A673 (cell line): ENCODE data around the gene CSTF3. TPM values are rescaled to one million over a fixed set of nuclear protein-coding genes. Genes with fewer than 3 reads are reported as not detected.
A peak's percentile ranks its signal among the peaks of the same experiment; 100 is the strongest.

Experiments used
- BruUV-seq: library from RNA; stranded (reverse); fragments of 400-500 nt; replicated peaks from 2 replicates; lab custom pipeline; 2021; lab: Mats Ljungman, UMichigan
- CTCF ChIA-PET: fragments of 300-600 bp; sonication (Branson Sonifier 250); formaldehyde crosslinking; loops from one replicate; lab custom pipeline; 2022; ENCODE audit warnings: antibody characterized with exemption; lab: Charles Lee
- POLR2A ChIA-PET: fragments of 300-600 bp; sonication (Branson Sonifier 250); formaldehyde crosslinking; loops from one replicate; lab custom pipeline; 2022; ENCODE audit warnings: antibody characterized with exemption; ENCODE audit not compliant: low non-redundant PET; lab: Charles Lee
- DNase-seq: peaks from one replicate; pipeline ENCODE4 v3.0.0-alpha.2; 2015; ENCODE audit warnings: low spot score
- H3K27ac ChIP-seq: fragments of 200-600 bp; sonication (generic); 2 replicates; pipeline ENCODE4 v1.5.1; 2016; ENCODE audit warnings: mixed run types, low read depth, mild to moderate bottlenecking, mixed read lengths, antibody characterized with exemption, low read length; ENCODE audit not compliant: poor library complexity, severe bottlenecking
- H3K27me3 ChIP-seq: fragments of 200-600 bp; sonication (generic); replicated peaks from 2 replicates; pipeline ENCODE4 v1.6.1; 2017; ENCODE audit warnings: mixed run types, low read depth, mild to moderate bottlenecking, mixed read lengths, antibody characterized with exemption, low read length; ENCODE audit not compliant: insufficient read depth, poor library complexity
- H3K36me3 ChIP-seq: fragments of 200-600 bp; sonication (generic); 2 replicates; pipeline ENCODE4 v1.6.1; 2016; ENCODE audit warnings: mixed run types, mild to moderate bottlenecking, mixed read lengths, antibody characterized with exemption, low read length; ENCODE audit not compliant: insufficient read depth, poor library complexity, severe bottlenecking
- H3K4me1 ChIP-seq: fragments of 200-600 bp; sonication (generic); 2 replicates; pipeline ENCODE4 v1.6.1; 2017; ENCODE audit warnings: mixed run types, mild to moderate bottlenecking, mixed read lengths, antibody characterized with exemption, low read length; ENCODE audit not compliant: insufficient read depth, poor library complexity, severe bottlenecking
- H3K4me3 ChIP-seq: fragments of 200-600 bp; sonication (generic); 2 replicates; pipeline ENCODE4 v1.5.1; 2016; ENCODE audit warnings: low read depth, mixed run types, mild to moderate bottlenecking, mixed read lengths, low read length; ENCODE audit not compliant: poor library complexity, severe bottlenecking
- H3K9me3 ChIP-seq: fragments of 200-600 bp; sonication (generic); 2 replicates; pipeline ENCODE4 v1.6.1; 2016; ENCODE audit warnings: mixed run types, low read depth, mild to moderate bottlenecking, mixed read lengths, antibody characterized with exemption, low read length; ENCODE audit not compliant: poor library complexity, severe bottlenecking
- CTCF ChIP-seq: fragments of 300-800, 200-600 bp; sonication (generic); conservative IDR thresholded peaks from 2 replicates; pipeline ENCODE4 v1.5.1; 2017; ENCODE audit warnings: low read depth, mild to moderate bottlenecking, antibody characterized with exemption, low read length, moderate library complexity, mixed read lengths
- EZH2 ChIP-seq: fragments of 200-600 bp; sonication (generic); IDR thresholded peaks from 2 replicates; pipeline ENCODE4 v1.6.1; 2017; ENCODE audit warnings: borderline replicate concordance, low read depth, mild to moderate bottlenecking, mixed read lengths, antibody characterized with exemption, low read length; ENCODE audit not compliant: poor library complexity, severe bottlenecking
- intact Hi-C: fragments of 100-400 bp; cut with micrococcal nuclease; formaldehyde crosslinking; loops from one replicate; pipeline ENCODE4 v1.10.0; 2022; ENCODE audit not compliant: unreplicated experiment
- total RNA-seq: library from RNA; stranded (reverse); gene quantifications from 2 replicates; pipeline ENCODE4 v1.2.3, GENCODE V29; 2021

CSTF3 gene
- total RNA-seq, 1 experiment from 2014 or later: 121 TPM

- peaks cover 19% of the 10 kb centered on the region for H3K36me3 ChIP-seq
- no peak overlapping the region for H3K4me3 ChIP-seq
- H3K27ac ChIP-seq: no peak overlapping the region
- H3K9me3 ChIP-seq: no peaks in the 10 kb centered on the region
- no peaks in the 10 kb centered on the region for H3K27me3 ChIP-seq
- intact Hi-C loops: no loop called here
- CTCF ChIA-PET: interaction anchor here (0.6 kb wide), 1 partner anchor 598 kb away, joined by 7 read pairs; no protein-coding TSS in a partner anchor
- H3K4me1 ChIP-seq: no peaks in the 10 kb centered on the region
- no peak for TF ChIP-seq CTCF
- no peak for TF ChIP-seq EZH2
- DNase-seq: no peak
- POLR2A ChIA-PET: no interaction called here
- no TSS peak for BruUV-seq
Measured at GRCh38 chr11:33147559-33147958, 13.7 kb downstream of the CSTF3 start.

GRCh38 chr11:33135768-33136443 lies 25.4 kb downstream of the CSTF3 start:
- H3K27me3 ChIP-seq: no peaks in the 10 kb centered on the region
- peaks cover 36% of the 10 kb centered on the region for H3K4me1 ChIP-seq
- BruUV-seq: no TSS peak
- no peak for TF ChIP-seq CTCF
- no peak for TF ChIP-seq EZH2
- ChIA-PET CTCF (interaction anchor here (0.6 kb wide), 1 partner anchor 387 kb away, joined by 3 read pairs; no protein-coding TSS in a partner anchor), POLR2A (no interaction called here)
- DNase-seq: no peak
- no peaks in the 10 kb centered on the region for H3K9me3 ChIP-seq
- intact Hi-C loops: no loop called here
- peaks cover 56% of the 10 kb centered on the region for H3K36me3 ChIP-seq
- no peak overlapping the region for H3K4me3 ChIP-seq
- H3K27ac ChIP-seq: peak overlapping the region; percentile 13

- peak overlapping the region; percentile 13 for H3K27ac ChIP-seq
- no TSS peak for BruUV-seq
- peaks cover 49% of the 10 kb centered on the region for H3K36me3 ChIP-seq
- H3K4me3 ChIP-seq: no peak overlapping the region
- POLR2A ChIA-PET: no interaction called here
- H3K4me1 ChIP-seq: peaks cover 36% of the 10 kb centered on the region
- CTCF ChIA-PET: no interaction called here
- intact Hi-C loops: no loop called here
- peak; percentile 77 for DNase-seq
- H3K9me3 ChIP-seq: no peaks in the 10 kb centered on the region
- TF ChIP-seq EZH2: no peak
- no peak for TF ChIP-seq CTCF
- no peaks in the 10 kb centered on the region for H3K27me3 ChIP-seq
Measured at GRCh38 chr11:33135216-33135615, 26.1 kb downstream of the CSTF3 start.
